ENCODE measurements around the gene TMEM9. TPM values are rescaled to one million over a fixed set of nuclear protein-coding genes. Genes with fewer than 3 reads are reported as not detected.

TMEM9 gene
- total and polyA plus RNA-seq, 2 experiments from 2014 or later: 70.3 to 81.0 TPM

GRCh38 chr1:201145816-201146215, 8.5 kb downstream of the TMEM9 start:
- Histone ChIP-seq H3K4me3 (no peak overlapping the region), H3K36me3 (ENCODE audit: low read depth) (peaks cover 5% of the 10 kb centered on the region; the same call in 1 of the 2 replicates), H3K4me1 (ENCODE audit: insufficient read depth) (no peaks in the 10 kb centered on the region), H3F3A (ENCODE audit: insufficient read depth) (no peaks in the 10 kb centered on the region), H3K27ac (no peak overlapping the region), H3K79me2 (ENCODE audit: insufficient read depth) (no peaks in the 10 kb centered on the region), H3K9me3 (ENCODE audit: low read depth) (no peaks in the 10 kb centered on the region), H3K9me2 (ENCODE audit: insufficient read depth) (no peaks in the 10 kb centered on the region), H2AFZ (no peak overlapping the region), H4K20me1 (ENCODE audit: insufficient read depth) (no peaks in the 10 kb centered on the region), H3K27me3 (replicated peaks; ENCODE audit: insufficient read depth) (no peaks in the 10 kb centered on the region), H3K9ac (no peak overlapping the region), H3K4me2 (ENCODE audit: unreplicated experiment) (no peak overlapping the region)
- DNase-seq: no peak
- 83 to 88% methylated on average over 7 of the region's 7 CpGs for WGBS, 2 experiments (ENCODE audit: low coverage in 1 of 2, low lambda C conversion rate in 2 of 2, missing lambda C conversion rate in 2 of 2)
- TF ChIP-seq EZH2 (IDR thresholded peaks at IDR 0.05; ENCODE audit: insufficient read depth, poor library complexity, severe bottlenecking) (no peak), EZH2phosphoT487 (IDR thresholded peaks at IDR 0.05; ENCODE audit: insufficient read depth, low read depth) (no peak)
- in situ Hi-C loops (cut with MboI): no loop called here

DNA sequence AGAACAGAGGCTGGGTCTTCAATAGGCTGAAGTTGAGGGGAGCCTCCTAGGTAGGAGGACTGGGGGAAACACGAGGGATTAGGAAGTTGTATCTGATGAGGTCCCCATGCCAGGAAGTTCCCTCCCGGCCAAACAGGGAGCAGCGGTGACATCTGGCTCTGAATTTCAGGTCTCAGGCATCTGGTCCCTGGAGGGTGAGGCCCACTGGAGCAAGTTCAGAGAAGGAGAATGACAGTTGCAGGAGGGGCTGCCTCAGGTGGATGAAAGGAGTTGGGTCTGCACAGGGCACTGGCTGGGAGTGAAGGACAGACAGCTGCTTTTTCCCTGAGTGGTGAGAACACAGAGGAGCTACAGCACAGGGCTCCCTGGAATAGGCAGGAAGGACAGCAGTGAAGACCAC, 9.1 kb downstream of the TMEM9 start:
- no peak overlapping the region for H3K4me3 ChIP-seq
- no peaks in the 10 kb centered on the region for H4K20me1 ChIP-seq (ENCODE audit: insufficient read depth)
- H3K27ac ChIP-seq: no peak overlapping the region
- H3K9ac ChIP-seq: no peak overlapping the region
- H3K27me3 ChIP-seq (replicated peaks; ENCODE audit: insufficient read depth): no peaks in the 10 kb centered on the region
- 98 to 100% methylated on average over 3 of the region's 3 CpGs for WGBS, 2 experiments (ENCODE audit: low coverage in 1 of 2, low lambda C conversion rate in 2 of 2, missing lambda C conversion rate in 2 of 2)
- no peak overlapping the region for H2AFZ ChIP-seq
- H3K36me3 ChIP-seq (ENCODE audit: low read depth): peaks cover 5% of the 10 kb centered on the region; the same call in 1 of the 2 replicates
- no peaks in the 10 kb centered on the region for H3K4me1 ChIP-seq (ENCODE audit: insufficient read depth)
- H3K9me3 ChIP-seq (ENCODE audit: low read depth): no peaks in the 10 kb centered on the region
- no peaks in the 10 kb centered on the region for H3K9me2 ChIP-seq (ENCODE audit: insufficient read depth)
- no peak overlapping the region for H3K4me2 ChIP-seq (ENCODE audit: unreplicated experiment)
- no peaks in the 10 kb centered on the region for H3K79me2 ChIP-seq (ENCODE audit: insufficient read depth)
- no peak for TF ChIP-seq EZH2phosphoT487 (IDR thresholded peaks at IDR 0.05; ENCODE audit: insufficient read depth, low read depth)
- no peak for TF ChIP-seq EZH2 (IDR thresholded peaks at IDR 0.05; ENCODE audit: insufficient read depth, poor library complexity, severe bottlenecking)
- H3F3A ChIP-seq (ENCODE audit: insufficient read depth): no peaks in the 10 kb centered on the region
- no peak for DNase-seq
- in situ Hi-C loops (cut with MboI): no loop called here

DNA sequence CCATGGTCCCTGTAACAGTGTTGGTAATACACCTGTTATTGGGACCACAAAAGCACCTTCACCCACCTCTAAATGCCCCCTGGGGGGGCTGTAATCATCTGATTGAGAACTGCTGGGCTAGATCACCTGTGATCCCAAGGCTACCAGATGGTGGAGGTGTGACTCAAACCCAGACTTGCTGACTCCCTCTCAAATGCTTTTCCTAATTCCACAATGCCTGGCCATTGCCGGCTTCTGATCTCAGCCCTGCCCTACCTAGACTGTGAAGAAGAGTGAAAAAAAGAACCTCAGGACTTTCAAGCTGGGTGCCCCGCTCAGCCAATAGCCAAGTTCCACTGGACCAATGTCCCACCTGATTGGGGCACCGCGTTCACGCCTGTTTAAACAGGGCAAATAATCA, 9.6 kb downstream of the TMEM9 start:
- no peak overlapping the region for H3K4me3 ChIP-seq
- H4K20me1 ChIP-seq (ENCODE audit: insufficient read depth): no peaks in the 10 kb centered on the region
- H3F3A ChIP-seq (ENCODE audit: insufficient read depth): no peaks in the 10 kb centered on the region
- H3K9me3 ChIP-seq (ENCODE audit: low read depth): no peaks in the 10 kb centered on the region
- H3K27ac ChIP-seq: no peak overlapping the region
- no peaks in the 10 kb centered on the region for H3K9me2 ChIP-seq (ENCODE audit: insufficient read depth)
- no peaks in the 10 kb centered on the region for H3K27me3 ChIP-seq (replicated peaks; ENCODE audit: insufficient read depth)
- no peak overlapping the region for H3K9ac ChIP-seq
- WGBS, 2 experiments (ENCODE audit: low coverage in 1 of 2, low lambda C conversion rate in 2 of 2, missing lambda C conversion rate in 2 of 2): 76 to 79% methylated on average over 5 of the region's 5 CpGs
- no peaks in the 10 kb centered on the region for H3K4me1 ChIP-seq (ENCODE audit: insufficient read depth)
- no peak for DNase-seq
- in situ Hi-C loops (cut with MboI): no loop called here
- TF ChIP-seq EZH2 (IDR thresholded peaks at IDR 0.05; ENCODE audit: insufficient read depth, poor library complexity, severe bottlenecking) (no peak), EZH2phosphoT487 (IDR thresholded peaks at IDR 0.05; ENCODE audit: insufficient read depth, low read depth) (no peak)
- H3K4me2 ChIP-seq (ENCODE audit: unreplicated experiment): no peak overlapping the region
- peaks cover 5% of the 10 kb centered on the region; the same call in 1 of the 2 replicates for H3K36me3 ChIP-seq (ENCODE audit: low read depth)
- H3K79me2 ChIP-seq (ENCODE audit: insufficient read depth): no peaks in the 10 kb centered on the region
- no peak overlapping the region for H2AFZ ChIP-seq

- Histone ChIP-seq H2AFZ (no peak overlapping the region), H3F3A (ENCODE audit: insufficient read depth) (no peaks in the 10 kb centered on the region), H3K4me3 (no peak overlapping the region), H3K9me2 (ENCODE audit: insufficient read depth) (no peaks in the 10 kb centered on the region), H3K27ac (no peak overlapping the region), H3K9me3 (ENCODE audit: low read depth) (no peaks in the 10 kb centered on the region), H3K9ac (no peak overlapping the region), H3K79me2 (ENCODE audit: insufficient read depth) (no peaks in the 10 kb centered on the region), H3K4me2 (ENCODE audit: unreplicated experiment) (no peak overlapping the region), H4K20me1 (ENCODE audit: insufficient read depth) (no peaks in the 10 kb centered on the region), H3K36me3 (ENCODE audit: low read depth) (peaks cover 5% of the 10 kb centered on the region; the same call in 1 of the 2 replicates), H3K4me1 (ENCODE audit: insufficient read depth) (no peaks in the 10 kb centered on the region), H3K27me3 (replicated peaks; ENCODE audit: insufficient read depth) (no peaks in the 10 kb centered on the region)
- TF ChIP-seq EZH2 (IDR thresholded peaks at IDR 0.05; ENCODE audit: insufficient read depth, poor library complexity, severe bottlenecking) (no peak), EZH2phosphoT487 (IDR thresholded peaks at IDR 0.05; ENCODE audit: insufficient read depth, low read depth) (no peak)
- in situ Hi-C loops (cut with MboI): no loop called here
- WGBS, 2 experiments (ENCODE audit: low coverage in 1 of 2, low lambda C conversion rate in 2 of 2, missing lambda C conversion rate in 2 of 2): 82 to 83% methylated on average over 18 of the region's 18 CpGs
- DNase-seq: no peak
Measured at GRCh38 chr1:201143726-201144635, 10.3 kb downstream of the TMEM9 start.
